OCI-LY1 (cell line): ENCODE data around the gene CEP128.

ENCODE experiments used
- H2AFZ ChIP-seq: fragments of 200-600 bp; sonication (generic), shearing (Covaris generic); 2 replicates; pipeline ENCODE4 v1.6.0; 2014; ENCODE audit warnings: antibody characterized with exemption, mild to moderate bottlenecking, low read length
- H3F3A ChIP-seq: fragments of 200-600 bp; sonication (generic), shearing (Covaris generic); 2 replicates; pipeline ENCODE4 v1.6.0; 2014; ENCODE audit warnings: mild to moderate bottlenecking, antibody characterized with exemption, low read length, moderate library complexity; ENCODE audit not compliant: insufficient read depth
- H3K27ac ChIP-seq: fragments of 200-600 bp; sonication (generic); 2 replicates; pipeline ENCODE4 v1.5.1; 2014; ENCODE audit warnings: low read length, mixed run types, mild to moderate bottlenecking, low read depth; ENCODE audit not compliant: poor library complexity, severe bottlenecking
- H3K27me3 ChIP-seq: fragments of 200-600 bp; sonication (generic); 2 replicates; pipeline ENCODE4 v1.6.0; 2014; ENCODE audit warnings: antibody characterized with exemption, mild to moderate bottlenecking, low read length, moderate library complexity; ENCODE audit not compliant: insufficient read depth
- H3K36me3 ChIP-seq: fragments of 200-600 bp; sonication (generic); 2 replicates; pipeline ENCODE4 v1.6.1; 2014; ENCODE audit warnings: mild to moderate bottlenecking, antibody characterized with exemption, low read length, moderate library complexity, mixed read lengths; ENCODE audit not compliant: insufficient read depth
- H3K4me1 ChIP-seq: fragments of 200-600 bp; sonication (generic); 2 replicates; pipeline ENCODE4 v1.5.1; 2014; ENCODE audit warnings: mild to moderate bottlenecking, low read length, moderate library complexity; ENCODE audit not compliant: insufficient read depth, severe bottlenecking
- H3K4me2 ChIP-seq: fragments of 200-600 bp; sonication (generic), shearing (Covaris generic); 2 replicates; pipeline ENCODE4 v1.6.1; 2014; ENCODE audit warnings: low read length
- H3K4me3 ChIP-seq: fragments of 200-600 bp; sonication (generic); 2 replicates; pipeline ENCODE4 v1.5.1; 2014; ENCODE audit warnings: low read length, low read depth, mild to moderate bottlenecking, mixed read lengths; ENCODE audit not compliant: poor library complexity, severe bottlenecking
- H3K79me2 ChIP-seq: fragments of 200-600 bp; shearing (Covaris generic); 2 replicates; pipeline ENCODE4 v1.6.1; 2016; ENCODE audit warnings: mixed run types, low read length, mixed read lengths; ENCODE audit not compliant: insufficient read depth
- H3K9ac ChIP-seq: fragments of 200-600 bp; sonication (generic), shearing (Covaris generic); 2 replicates; pipeline ENCODE4 v1.6.1; 2014; ENCODE audit warnings: mild to moderate bottlenecking, low read length, mixed read lengths
- H3K9me2 ChIP-seq: fragments of 200-600 bp; sonication (generic), shearing (Covaris generic); 2 replicates; pipeline ENCODE4 v1.6.1; 2014; ENCODE audit warnings: low read depth, mild to moderate bottlenecking, low read length, mixed read lengths
- H3K9me3 ChIP-seq: fragments of 200-600 bp; shearing (Covaris generic); 2 replicates; pipeline ENCODE4 v1.6.1; 2014; ENCODE audit warnings: low read length, mixed read lengths
- H4K20me1 ChIP-seq: fragments of 200-600 bp; sonication (generic), shearing (Covaris generic); 2 replicates; pipeline ENCODE4 v1.6.0; 2016; ENCODE audit warnings: mild to moderate bottlenecking, low read length; ENCODE audit not compliant: insufficient read depth
- EZH2 ChIP-seq: fragments of 200-600 bp; sonication (generic), shearing (Covaris generic); IDR thresholded peaks from 2 replicates; pipeline ENCODE4 v1.8.0; 2017; ENCODE audit warnings: borderline replicate concordance, mixed run types, mild to moderate bottlenecking, antibody characterized with exemption, low read length, moderate library complexity, mixed read lengths
- TF ChIP-seq, protein P1 (sequence below): fragments of 200-600 bp; sonication (generic), shearing (Covaris generic); IDR thresholded peaks from 2 replicates; pipeline ENCODE4 v1.5.1; 2017; ENCODE audit warnings: mild to moderate bottlenecking, antibody characterized with exemption, low read length, moderate library complexity, mixed read lengths

CEP128 gene

DNA sequence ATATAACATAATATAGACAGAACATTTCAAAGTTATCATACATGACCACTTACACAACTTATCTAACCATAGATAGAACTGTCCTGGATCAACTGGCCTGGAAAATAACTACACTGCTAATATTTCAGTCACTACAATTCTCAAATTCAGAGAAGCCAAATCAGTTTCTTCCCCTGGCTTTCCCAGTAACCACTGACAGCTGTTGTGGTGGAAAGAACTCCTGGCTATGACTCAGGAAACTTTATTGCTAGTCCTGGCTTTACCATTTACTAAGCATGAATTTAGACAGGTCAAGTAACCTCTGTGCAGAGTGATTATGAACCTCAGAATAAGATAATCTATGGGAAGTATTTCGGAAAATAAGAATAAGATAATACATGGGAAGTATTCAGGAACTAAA lies 485.3 kb downstream of the CEP128 start:
- Histone ChIP-seq H4K20me1 (no peaks in the 10 kb centered on the region), H3K9me2 (no peaks in the 10 kb centered on the region), H2AFZ (no peak overlapping the region), H3K79me2 (no peaks in the 10 kb centered on the region), H3F3A (no peaks in the 10 kb centered on the region), H3K27me3 (no peaks in the 10 kb centered on the region), H3K27ac (no peak overlapping the region), H3K36me3 (no peaks in the 10 kb centered on the region), H3K9me3 (no peaks in the 10 kb centered on the region), H3K4me2 (no peak overlapping the region), H3K4me3 (no peak overlapping the region), H3K4me1 (no peaks in the 10 kb centered on the region), H3K9ac (no peak overlapping the region)
- TF ChIP-seq EZH2: no peak
- TF ChIP-seq, protein P1, sequence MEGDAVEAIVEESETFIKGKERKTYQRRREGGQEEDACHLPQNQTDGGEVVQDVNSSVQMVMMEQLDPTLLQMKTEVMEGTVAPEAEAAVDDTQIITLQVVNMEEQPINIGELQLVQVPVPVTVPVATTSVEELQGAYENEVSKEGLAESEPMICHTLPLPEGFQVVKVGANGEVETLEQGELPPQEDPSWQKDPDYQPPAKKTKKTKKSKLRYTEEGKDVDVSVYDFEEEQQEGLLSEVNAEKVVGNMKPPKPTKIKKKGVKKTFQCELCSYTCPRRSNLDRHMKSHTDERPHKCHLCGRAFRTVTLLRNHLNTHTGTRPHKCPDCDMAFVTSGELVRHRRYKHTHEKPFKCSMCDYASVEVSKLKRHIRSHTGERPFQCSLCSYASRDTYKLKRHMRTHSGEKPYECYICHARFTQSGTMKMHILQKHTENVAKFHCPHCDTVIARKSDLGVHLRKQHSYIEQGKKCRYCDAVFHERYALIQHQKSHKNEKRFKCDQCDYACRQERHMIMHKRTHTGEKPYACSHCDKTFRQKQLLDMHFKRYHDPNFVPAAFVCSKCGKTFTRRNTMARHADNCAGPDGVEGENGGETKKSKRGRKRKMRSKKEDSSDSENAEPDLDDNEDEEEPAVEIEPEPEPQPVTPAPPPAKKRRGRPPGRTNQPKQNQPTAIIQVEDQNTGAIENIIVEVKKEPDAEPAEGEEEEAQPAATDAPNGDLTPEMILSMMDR: no peak

DNA sequence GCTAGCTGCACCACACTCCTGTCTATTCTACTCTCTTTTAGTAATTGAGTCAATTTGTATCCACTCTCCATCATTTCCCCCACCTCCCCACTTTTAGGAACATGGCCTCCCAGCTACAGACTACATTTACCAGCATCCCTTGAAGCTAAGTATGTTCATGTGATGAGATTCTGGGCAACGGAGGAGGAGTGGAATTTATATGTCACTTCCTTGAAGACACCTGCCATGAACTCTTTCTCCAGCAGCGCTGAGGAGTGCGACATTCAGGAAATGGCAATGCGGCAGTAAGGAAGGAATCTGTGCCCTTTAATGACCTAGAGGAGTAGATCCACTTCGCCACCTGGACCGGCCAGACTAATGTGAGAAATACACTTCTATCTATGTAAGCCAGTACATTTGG lies 486.5 kb downstream of the CEP128 start:
- Histone ChIP-seq H2AFZ (no peak overlapping the region), H3K9me3 (no peaks in the 10 kb centered on the region), H3K27ac (no peak overlapping the region), H3K4me3 (no peak overlapping the region), H4K20me1 (no peaks in the 10 kb centered on the region), H3K9ac (no peak overlapping the region), H3K4me2 (no peak overlapping the region), H3F3A (no peaks in the 10 kb centered on the region), H3K27me3 (no peaks in the 10 kb centered on the region), H3K36me3 (no peaks in the 10 kb centered on the region), H3K9me2 (no peaks in the 10 kb centered on the region), H3K79me2 (no peaks in the 10 kb centered on the region), H3K4me1 (no peaks in the 10 kb centered on the region)
- TF ChIP-seq EZH2: no peak
- TF ChIP-seq, protein P1: no peak

DNA sequence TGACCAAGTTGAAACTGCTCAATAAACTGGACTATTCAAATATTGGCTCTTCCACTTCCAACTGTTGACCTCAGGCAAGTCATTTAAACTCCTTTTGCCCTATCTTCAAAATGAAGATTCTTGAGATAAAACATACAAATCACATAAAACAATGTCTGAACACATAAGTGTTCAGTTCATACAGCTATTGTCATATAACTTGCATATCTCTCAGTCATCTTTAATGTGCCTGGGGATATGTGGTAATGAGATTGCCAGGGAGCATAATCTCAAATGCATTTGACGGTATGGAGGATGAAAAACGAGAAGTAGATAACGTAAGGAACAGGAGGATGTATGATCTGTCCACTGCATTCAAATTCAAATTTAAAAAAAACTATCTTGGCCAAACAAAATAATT lies 493.3 kb downstream of the CEP128 start:
- TF ChIP-seq EZH2: no peak
- TF ChIP-seq, protein P1: no peak
- H2AFZ ChIP-seq: no peak overlapping the region

More for the DNA sequence above, 493.3 kb downstream of the CEP128 start:
- Histone ChIP-seq H3K27ac (no peak overlapping the region), H3K4me1 (no peaks in the 10 kb centered on the region), H3K9me3 (no peaks in the 10 kb centered on the region), H3K79me2 (no peaks in the 10 kb centered on the region), H3K9ac (no peak overlapping the region), H3K4me3 (no peak overlapping the region), H4K20me1 (no peaks in the 10 kb centered on the region), H3K27me3 (no peaks in the 10 kb centered on the region), H3K4me2 (no peak overlapping the region), H3K36me3 (no peaks in the 10 kb centered on the region), H3K9me2 (no peaks in the 10 kb centered on the region), H3F3A (no peaks in the 10 kb centered on the region)
